Neural crest cell (in vitro differentiated cells): Measurements from ENCODE around the gene PTCSC3. TPM values are rescaled to one million over a fixed set of nuclear protein-coding genes. Genes with fewer than 3 reads are reported as not detected.

ENCODE experiments used
- DNase-seq: peaks from one replicate; pipeline ENCODE4 v3.0.0; 2021; ENCODE audit warnings: low read depth, mixed read lengths, low spot score
- H3K27ac Mint-ChIP-seq: one replicate; pipeline ENCODE4 v1.8.0; 2021; ENCODE audit warnings: mild to moderate bottlenecking, mixed read lengths; ENCODE audit not compliant: unreplicated experiment
- H3K27me3 Mint-ChIP-seq: 2 replicates; pipeline ENCODE4 v1.8.0; 2021; ENCODE audit warnings: low read depth, mild to moderate bottlenecking, mixed read lengths
- H3K36me3 Mint-ChIP-seq: 2 replicates; pipeline ENCODE4 v1.8.0; 2021; ENCODE audit warnings: low read depth, mild to moderate bottlenecking, mixed read lengths
- H3K4me1 Mint-ChIP-seq: 2 replicates; pipeline ENCODE4 v1.8.0; 2021; ENCODE audit warnings: mixed read lengths
- H3K4me3 Mint-ChIP-seq: one replicate; pipeline ENCODE4 v1.8.0; 2021; ENCODE audit warnings: mild to moderate bottlenecking, mixed read lengths
- H3K9me3 Mint-ChIP-seq: 2 replicates; pipeline ENCODE4 v1.8.0; 2021; ENCODE audit warnings: mixed read lengths
- CTCF ChIP-seq: fragments of 200-600 bp; sonication (generic); conservative IDR thresholded peaks from 2 replicates; pipeline ENCODE4 v1.5.0; 2021; ENCODE audit warnings: antibody characterized with exemption, mild to moderate bottlenecking
- total RNA-seq: library from RNA; stranded (reverse); gene quantifications from 2 replicates; pipeline ENCODE4 v1.2.1, GENCODE V29; 2021

PTCSC3 gene
- total RNA-seq, 1 donor from 2014 or later, result not detected

- H3K4me3 Mint-ChIP-seq, result no peak overlapping the region
- H3K27ac Mint-ChIP-seq, result no peak overlapping the region
- H3K36me3 Mint-ChIP-seq, result no peaks in the 10 kb centered on the region
- no peak for TF ChIP-seq CTCF
- DNase-seq, result no peak
- no peaks in the 10 kb centered on the region for H3K4me1 Mint-ChIP-seq
- no peaks in the 10 kb centered on the region for H3K9me3 Mint-ChIP-seq
- H3K27me3 Mint-ChIP-seq, result peaks cover 45% of the 10 kb centered on the region
Measured at GRCh38 chr14:36167431-36167830, 9.1 kb downstream of the PTCSC3 start.

GRCh38 chr14:36163451-36163850 lies 13.1 kb downstream of the PTCSC3 start:
- TF ChIP-seq CTCF, result no peak
- peaks cover 4% of the 10 kb centered on the region for H3K9me3 Mint-ChIP-seq
- no peaks in the 10 kb centered on the region for H3K36me3 Mint-ChIP-seq
- H3K27ac Mint-ChIP-seq, result no peak overlapping the region
- H3K27me3 Mint-ChIP-seq, result peaks cover 75% of the 10 kb centered on the region
- no peak overlapping the region for H3K4me3 Mint-ChIP-seq
- H3K4me1 Mint-ChIP-seq, result no peaks in the 10 kb centered on the region
- no peak for DNase-seq

DNA sequence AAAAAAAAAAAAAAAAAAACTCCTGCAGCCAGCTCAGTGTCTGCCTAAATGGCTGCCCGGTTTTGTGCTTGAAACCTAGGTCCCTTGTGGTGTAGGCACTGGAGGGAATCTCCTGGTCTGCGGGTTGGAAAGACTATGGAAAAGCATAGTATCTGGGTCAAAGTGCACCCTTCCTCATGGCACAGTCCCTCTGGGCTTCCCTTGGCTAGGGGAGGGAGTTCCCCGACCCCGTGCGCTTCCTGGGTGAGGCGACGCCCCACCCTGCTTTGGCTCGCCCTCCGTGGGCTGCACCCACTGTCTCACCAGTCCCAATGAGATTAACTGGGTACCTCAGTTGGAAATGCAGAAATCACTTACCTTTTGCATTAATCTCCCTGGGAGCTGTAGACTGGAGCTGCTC lies 14.3 kb downstream of the PTCSC3 start:
- no peak overlapping the region for H3K27ac Mint-ChIP-seq

DNA sequence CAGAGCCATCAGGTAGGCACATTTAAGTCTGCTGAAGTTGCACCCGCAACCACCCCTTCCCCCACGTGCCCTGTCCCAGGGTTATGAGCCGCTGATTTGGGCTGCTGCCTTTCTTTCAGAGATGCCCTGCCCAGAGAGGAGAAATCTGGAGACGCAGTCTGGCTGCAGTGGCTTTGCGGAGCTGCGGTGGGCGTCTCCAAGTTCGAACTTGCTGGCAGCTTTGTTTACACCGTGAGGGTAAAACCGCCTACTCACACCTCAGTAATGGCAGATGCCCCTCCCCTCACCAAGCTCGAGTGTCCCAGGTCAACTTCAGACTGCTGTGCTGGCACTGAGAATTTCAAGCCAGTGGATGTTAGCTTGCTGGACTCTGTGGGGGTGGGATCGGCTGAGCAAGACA lies 14.7 kb downstream of the PTCSC3 start:
- no peak for DNase-seq
- TF ChIP-seq CTCF, result no peak
- Mint-ChIP-seq H3K9me3 (peaks cover 10% of the 10 kb centered on the region), H3K27ac (no peak overlapping the region), H3K4me3 (peak overlapping the region; percentile 39), H3K27me3 (peaks cover 84% of the 10 kb centered on the region), H3K36me3 (no peaks in the 10 kb centered on the region), H3K4me1 (no peaks in the 10 kb centered on the region)

More for the DNA sequence above, 14.3 kb downstream of the PTCSC3 start:
- H3K4me1 Mint-ChIP-seq, result no peaks in the 10 kb centered on the region
- H3K4me3 Mint-ChIP-seq, result no peak overlapping the region
- no peak for TF ChIP-seq CTCF
- no peak for DNase-seq
- peaks cover 82% of the 10 kb centered on the region for H3K27me3 Mint-ChIP-seq
- H3K9me3 Mint-ChIP-seq, result peaks cover 8% of the 10 kb centered on the region
- no peaks in the 10 kb centered on the region for H3K36me3 Mint-ChIP-seq

GRCh38 chr14:36151335-36151734 lies 25.2 kb downstream of the PTCSC3 start:
- no peak for DNase-seq
- H3K9me3 Mint-ChIP-seq, result peaks cover 9% of the 10 kb centered on the region
- no peaks in the 10 kb centered on the region for H3K4me1 Mint-ChIP-seq
- H3K27ac Mint-ChIP-seq, result no peak overlapping the region
- no peak for TF ChIP-seq CTCF
- H3K36me3 Mint-ChIP-seq, result peaks cover 8% of the 10 kb centered on the region
- H3K4me3 Mint-ChIP-seq, result no peak overlapping the region
- H3K27me3 Mint-ChIP-seq, result peaks cover 7% of the 10 kb centered on the region

GRCh38 chr14:36134038-36134437 lies 42.5 kb downstream of the PTCSC3 start:
- no peak overlapping the region for H3K4me3 Mint-ChIP-seq
- no peak overlapping the region for H3K27ac Mint-ChIP-seq
- DNase-seq, result no peak
- H3K27me3 Mint-ChIP-seq, result peaks cover 25% of the 10 kb centered on the region
- H3K36me3 Mint-ChIP-seq, result no peaks in the 10 kb centered on the region
- no peak for TF ChIP-seq CTCF
- H3K4me1 Mint-ChIP-seq, result no peaks in the 10 kb centered on the region
- H3K9me3 Mint-ChIP-seq, result no peaks in the 10 kb centered on the region
